ES-I3 (cell line): Measurements from ENCODE around the gene COL6A2.

ENCODE experiments used
- H3K36me3 ChIP-seq: 2 replicates; pipeline ENCODE4 v1.6.1; 2013; ENCODE audit warnings: mild to moderate bottlenecking, low read length, control low read depth, moderate library complexity; ENCODE audit not compliant: insufficient read depth
- H3K4me1 ChIP-seq: 2 replicates; pipeline ENCODE4 v1.6.1; 2013; ENCODE audit warnings: mild to moderate bottlenecking, control low read depth, low read length; ENCODE audit not compliant: insufficient read depth
- H3K9ac ChIP-seq: 2 replicates; pipeline ENCODE4 v1.6.1; 2013; ENCODE audit warnings: low read depth, mild to moderate bottlenecking, low read length, moderate library complexity
- H3K9me3 ChIP-seq: 2 replicates; pipeline ENCODE4 v1.6.1; 2013; ENCODE audit warnings: mild to moderate bottlenecking, low read length, moderate library complexity; ENCODE audit not compliant: control insufficient read depth, insufficient read depth

Gene COL6A2

GRCh38 chr21:46154955-46155513, 57.1 kb downstream of the COL6A2 start:
- H3K9ac ChIP-seq: no peak overlapping the region
- no peaks in the 10 kb centered on the region for H3K9me3 ChIP-seq
- no peaks in the 10 kb centered on the region for H3K36me3 ChIP-seq
- H3K4me1 ChIP-seq: no peaks in the 10 kb centered on the region

- no peaks in the 10 kb centered on the region for H3K9me3 ChIP-seq
- H3K36me3 ChIP-seq: no peaks in the 10 kb centered on the region
- H3K4me1 ChIP-seq: no peaks in the 10 kb centered on the region
- no peak within 1 kb of the TSS for H3K9ac ChIP-seq
Measured at GRCh38 chr21:46155514-46156377, 57.8 kb downstream of the COL6A2 start, which contains the start of gene FTCD. TSS of gene FTCD (minus strand) at chr21:46155579. CDS start at chr21:46155523, 56 bp downstream.

DNA sequence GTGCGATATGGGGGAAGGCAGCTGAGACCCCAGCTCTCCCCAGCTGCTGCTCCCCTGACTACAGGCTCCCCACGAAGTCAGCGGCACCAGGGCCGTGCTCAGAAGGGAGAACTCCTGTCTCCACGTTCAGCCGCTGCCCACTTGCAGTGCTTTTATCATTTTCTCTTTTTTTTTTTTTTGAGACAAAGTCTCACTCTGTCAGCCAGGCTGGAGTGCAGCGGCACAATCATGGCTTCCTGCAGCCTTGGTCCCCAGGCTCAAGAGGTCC, 58.4 kb downstream of the COL6A2 start:
- no peak overlapping the region for H3K9ac ChIP-seq
- H3K4me1 ChIP-seq: no peaks in the 10 kb centered on the region
- no peaks in the 10 kb centered on the region for H3K9me3 ChIP-seq
- no peaks in the 10 kb centered on the region for H3K36me3 ChIP-seq

- H3K9ac ChIP-seq: no peak overlapping the region
- H3K36me3 ChIP-seq: no peaks in the 10 kb centered on the region
- no peaks in the 10 kb centered on the region for H3K4me1 ChIP-seq
- no peaks in the 10 kb centered on the region for H3K9me3 ChIP-seq
Measured at GRCh38 chr21:46156678-46157077, 58.8 kb downstream of the COL6A2 start.

DNA sequence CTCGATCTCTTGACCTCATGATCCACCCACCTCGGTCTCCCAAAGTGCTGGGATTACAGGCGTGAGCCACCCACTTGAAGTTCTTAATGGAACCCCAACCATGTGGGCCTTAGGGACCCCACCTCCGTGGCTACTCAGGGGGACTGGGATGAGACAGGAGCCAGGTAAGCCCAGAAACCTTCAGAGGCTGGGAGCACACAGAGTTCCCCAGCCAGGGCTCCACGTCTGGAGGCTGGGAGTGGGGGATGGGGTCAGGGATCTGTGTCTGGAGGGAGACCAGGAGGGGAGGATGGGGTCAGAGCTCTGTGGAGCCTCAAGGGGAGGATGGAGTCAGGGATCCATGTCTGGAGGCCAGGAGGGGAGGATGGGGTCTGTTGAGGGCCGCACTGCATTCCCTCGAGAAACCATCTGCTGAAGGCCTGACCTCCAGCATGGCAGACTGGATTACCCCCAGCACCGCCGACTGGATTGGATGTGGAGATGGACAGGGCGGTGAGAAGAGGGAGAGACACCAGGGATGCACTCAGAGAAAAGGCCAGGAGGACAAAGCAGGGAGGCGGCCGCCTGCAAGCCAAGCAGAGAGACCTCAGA, 59.6 kb downstream of the COL6A2 start:
- no peaks in the 10 kb centered on the region for H3K4me1 ChIP-seq
- no peak overlapping the region for H3K9ac ChIP-seq
- H3K9me3 ChIP-seq: no peaks in the 10 kb centered on the region
- no peaks in the 10 kb centered on the region for H3K36me3 ChIP-seq

DNA sequence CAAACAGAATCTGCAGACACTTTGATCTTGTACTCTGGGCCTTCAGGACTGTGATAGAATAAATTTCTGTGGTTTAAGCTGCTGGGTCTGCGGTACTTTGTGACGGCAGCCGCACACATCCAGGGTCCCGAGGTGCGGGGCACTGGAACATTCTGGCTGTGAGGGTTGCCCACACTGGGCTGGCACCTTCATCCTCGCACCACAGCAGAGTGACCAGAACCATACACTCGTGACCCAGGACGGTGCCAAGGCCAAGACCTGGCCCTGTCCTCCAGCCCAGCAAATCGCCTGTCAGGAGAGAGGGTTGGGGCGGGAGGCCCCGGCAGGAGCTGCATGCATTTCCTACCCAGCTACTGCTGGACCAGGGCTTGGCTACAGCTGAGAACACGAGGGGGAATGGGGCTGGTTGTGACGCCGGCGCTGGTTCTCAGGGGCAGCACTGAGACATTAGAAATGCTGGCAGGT, 60.1 kb downstream of the COL6A2 start:
- Histone ChIP-seq H3K36me3 (no peaks in the 10 kb centered on the region), H3K4me1 (no peaks in the 10 kb centered on the region), H3K9me3 (no peaks in the 10 kb centered on the region)

GRCh38 chr21:46158666-46159300, 60.9 kb downstream of the COL6A2 start:
- Histone ChIP-seq H3K4me1 (no peaks in the 10 kb centered on the region), H3K9ac (no peak overlapping the region)

More for the DNA sequence above, 60.1 kb downstream of the COL6A2 start:
- no peak overlapping the region for H3K9ac ChIP-seq

DNA sequence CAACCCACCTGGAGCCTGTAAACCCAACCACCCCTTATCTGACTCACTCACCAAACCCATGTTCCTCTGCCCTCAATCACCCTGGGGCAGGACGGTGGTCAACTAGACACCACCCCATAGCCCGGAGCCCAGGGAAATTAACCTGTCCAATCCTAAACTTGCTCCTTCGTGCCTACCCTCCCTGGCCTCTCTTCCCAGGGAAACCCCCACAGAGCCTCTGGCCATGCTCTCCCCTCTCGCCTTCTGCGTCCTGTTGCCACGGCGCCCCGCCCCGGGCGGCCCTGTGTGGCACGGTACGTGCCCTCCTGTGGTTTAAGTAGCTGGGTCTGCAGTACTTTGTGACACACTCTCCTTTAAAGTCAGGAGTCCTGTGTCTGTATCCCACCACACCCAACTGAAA, 61.5 kb downstream of the COL6A2 start:
- no peaks in the 10 kb centered on the region; the same call in 1 of the 2 replicates for H3K36me3 ChIP-seq
- H3K9me3 ChIP-seq: no peaks in the 10 kb centered on the region
- no peaks in the 10 kb centered on the region for H3K4me1 ChIP-seq
- H3K9ac ChIP-seq: no peak overlapping the region

More at GRCh38 chr21:46158666-46159300, 60.9 kb downstream of the COL6A2 start:
- Histone ChIP-seq H3K36me3 (no peaks in the 10 kb centered on the region), H3K9me3 (no peaks in the 10 kb centered on the region)

- Histone ChIP-seq H3K36me3 (no peaks in the 10 kb centered on the region; the same call in 1 of the 2 replicates), H3K9ac (no peak overlapping the region), H3K4me1 (no peaks in the 10 kb centered on the region), H3K9me3 (no peaks in the 10 kb centered on the region)
Measured at GRCh38 chr21:46159841-46160656, 62.1 kb downstream of the COL6A2 start.

DNA sequence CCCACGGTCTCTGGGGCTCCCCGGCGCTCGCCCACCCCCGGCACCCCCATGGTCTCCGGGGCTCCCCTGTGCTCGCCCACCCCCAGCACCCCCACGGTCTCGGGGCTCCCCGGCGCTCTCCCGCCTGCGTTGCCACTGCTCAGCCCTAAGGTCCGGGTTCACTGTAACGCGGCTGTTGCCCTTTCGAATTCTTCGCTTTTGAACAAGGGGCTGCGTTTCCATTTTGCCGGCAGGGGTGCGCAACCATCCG, 62.7 kb downstream of the COL6A2 start:
- Histone ChIP-seq H3K4me1 (no peaks in the 10 kb centered on the region), H3K9ac (no peak overlapping the region), H3K9me3 (no peaks in the 10 kb centered on the region), H3K36me3 (no peaks in the 10 kb centered on the region; the same call in 1 of the 2 replicates)

DNA sequence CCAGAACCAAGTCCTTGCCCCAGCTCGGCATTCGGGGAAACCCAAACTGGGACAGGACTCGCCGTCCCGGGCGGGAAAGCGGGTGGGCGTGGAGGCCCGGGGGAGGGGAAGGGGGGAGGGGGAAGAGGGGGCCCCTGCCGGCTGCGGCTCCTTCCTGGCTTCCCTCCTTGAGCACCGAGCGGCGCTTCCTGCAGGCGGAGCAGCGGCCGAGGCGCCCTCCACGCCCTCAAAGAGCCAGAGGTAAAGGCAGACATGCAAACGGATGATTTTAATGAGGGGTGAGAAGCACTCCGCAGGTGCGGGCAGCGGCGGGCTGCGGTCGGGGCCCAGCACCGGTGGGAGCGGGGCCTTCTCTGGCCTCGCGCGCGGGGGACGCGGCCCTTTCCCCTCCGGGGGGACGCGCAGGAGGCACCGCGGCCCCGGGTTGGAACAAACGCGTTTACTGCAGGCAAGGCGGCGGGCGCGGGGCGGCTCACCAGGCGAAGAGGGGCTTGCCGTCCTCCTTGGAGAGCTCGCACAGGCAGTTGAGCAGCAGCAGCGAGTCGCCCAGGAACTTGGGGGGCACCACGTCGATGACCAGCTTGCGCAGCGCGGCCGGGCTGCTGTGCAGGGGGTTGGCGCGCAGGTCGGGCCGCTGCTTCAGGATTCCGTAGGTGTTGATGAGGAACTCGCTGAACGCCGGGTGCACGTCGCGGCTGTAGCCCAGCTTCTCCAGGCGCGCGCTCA, 63.2 kb downstream of the COL6A2 start:
- no peaks in the 10 kb centered on the region for H3K9me3 ChIP-seq
- no peaks in the 10 kb centered on the region for H3K4me1 ChIP-seq
- no peak overlapping the region for H3K9ac ChIP-seq
- no peaks in the 10 kb centered on the region; the same call in 1 of the 2 replicates for H3K36me3 ChIP-seq

DNA sequence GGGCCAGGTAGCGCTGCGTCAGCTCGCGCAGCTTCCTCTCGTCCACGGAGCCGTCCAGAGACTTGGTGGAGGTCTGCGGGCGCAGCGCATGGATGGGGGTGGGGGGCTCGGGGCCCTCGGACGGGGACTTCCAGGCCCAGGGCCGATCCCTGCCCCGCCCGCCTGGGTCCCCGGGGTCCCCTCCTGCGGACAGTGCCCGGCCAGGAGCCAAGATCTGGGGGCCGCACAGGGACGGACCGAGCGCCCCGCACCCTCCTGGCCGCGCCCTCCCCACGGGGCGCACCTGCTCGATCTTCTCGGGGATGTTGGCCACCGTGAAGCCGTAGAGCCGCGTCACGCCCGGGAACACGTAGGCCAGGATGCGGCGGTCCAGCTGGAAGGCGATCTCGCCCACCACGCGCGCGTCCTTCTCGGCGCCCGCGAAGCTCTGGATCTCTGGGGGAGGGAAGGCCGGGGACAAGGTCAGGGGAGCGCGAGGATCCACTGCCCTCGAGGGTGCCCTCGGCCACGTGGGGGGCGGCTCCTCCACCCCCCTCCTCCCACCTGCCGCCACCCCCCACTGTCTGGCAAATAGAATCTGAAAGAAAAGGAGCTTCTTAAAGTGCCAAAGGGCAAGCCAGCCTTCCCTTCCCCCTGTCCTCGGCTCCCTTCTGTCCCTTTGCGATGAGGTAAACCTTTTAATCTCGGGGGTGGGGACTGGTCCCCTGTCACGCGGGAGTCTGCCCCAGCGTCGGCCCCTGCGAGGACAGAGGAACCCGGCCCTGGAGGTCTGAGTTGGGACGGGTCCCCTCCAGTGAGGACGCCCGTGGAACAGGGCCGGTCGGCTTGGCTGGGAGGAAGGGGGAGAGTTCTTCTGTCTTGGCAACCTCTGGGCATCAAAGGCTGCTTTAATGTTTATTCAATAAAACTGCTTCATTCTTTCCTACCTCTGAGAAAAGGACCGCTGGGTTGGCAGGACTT, 64.0 kb downstream of the COL6A2 start:
- Histone ChIP-seq H3K36me3 (no peaks in the 10 kb centered on the region; the same call in 1 of the 2 replicates), H3K9me3 (no peaks in the 10 kb centered on the region), H3K4me1 (no peaks in the 10 kb centered on the region), H3K9ac (no peak overlapping the region)

DNA sequence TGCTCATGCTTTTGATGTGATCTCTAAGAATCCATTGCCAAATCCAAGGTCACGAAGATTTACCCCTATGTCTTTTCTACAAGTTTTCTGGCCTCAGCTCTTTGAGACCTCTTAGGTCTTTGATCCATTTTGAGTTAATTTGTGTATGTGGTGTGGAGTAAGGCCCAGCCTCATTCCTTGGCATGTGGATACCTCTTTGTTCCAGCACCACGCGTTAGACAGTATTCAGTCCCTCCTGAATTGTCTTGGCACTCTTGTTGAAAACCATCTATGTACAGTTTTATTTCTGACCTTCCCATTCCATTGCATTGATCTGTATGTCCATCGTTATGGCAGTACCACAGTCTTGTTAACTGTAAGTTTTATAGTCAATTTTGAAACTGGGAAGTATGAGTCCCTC, 65.5 kb downstream of the COL6A2 start:
- H3K36me3 ChIP-seq: no peaks in the 10 kb centered on the region; the same call in 1 of the 2 replicates
- no peak overlapping the region for H3K9ac ChIP-seq
- no peaks in the 10 kb centered on the region for H3K4me1 ChIP-seq
- H3K9me3 ChIP-seq: no peaks in the 10 kb centered on the region
